Measurements from ENCODE around the gene ALPG.
"Not testable (repeated sequence)": the region's sequence is repeated elsewhere in the genome, so short reads cannot be mapped to it uniquely, and the experiment has no call there.

Gene ALPG

GRCh38 chr2:232406556-232407310 is at the start of gene ALPG:
ALPG (plus strand) TSS chr2:232406844; CDS start chr2:232406895, 51 bp downstream.
- no peak for DNase-seq (ENCODE audit: low read depth)

DNA sequence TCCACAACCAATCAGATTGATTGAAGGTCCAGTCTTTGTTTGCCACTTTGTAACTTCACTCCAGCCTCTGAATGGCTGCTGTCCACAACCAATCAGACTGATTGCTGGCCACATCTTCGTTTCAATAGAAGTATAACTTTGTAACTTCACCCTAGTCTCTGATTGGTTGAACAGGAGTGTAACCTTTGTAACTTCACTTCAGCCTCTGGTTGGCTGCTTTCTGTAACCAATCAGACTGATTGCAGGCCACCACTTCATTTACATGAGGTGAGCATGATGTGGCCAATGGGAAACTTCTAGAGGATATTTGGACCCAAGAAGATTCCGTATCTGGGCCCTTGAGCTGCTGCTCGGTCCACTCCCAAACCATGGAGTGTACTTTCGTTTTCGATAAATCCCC is 45.0 kb upstream of the ALPG start:
- no peak for DNase-seq (ENCODE audit: low read depth)

- no peak for DNase-seq (ENCODE audit: low read depth)
Observed at GRCh38 chr2:232362174-232362900, 44.3 kb upstream of the ALPG start.

GRCh38 chr2:232363064-232363783 is 43.4 kb upstream of the ALPG start:
- not testable (repeated sequence) for DNase-seq (ENCODE audit: low read depth)

- no peak for DNase-seq (ENCODE audit: low read depth)
Observed at GRCh38 chr2:232363784-232364615, 42.6 kb upstream of the ALPG start.

DNA sequence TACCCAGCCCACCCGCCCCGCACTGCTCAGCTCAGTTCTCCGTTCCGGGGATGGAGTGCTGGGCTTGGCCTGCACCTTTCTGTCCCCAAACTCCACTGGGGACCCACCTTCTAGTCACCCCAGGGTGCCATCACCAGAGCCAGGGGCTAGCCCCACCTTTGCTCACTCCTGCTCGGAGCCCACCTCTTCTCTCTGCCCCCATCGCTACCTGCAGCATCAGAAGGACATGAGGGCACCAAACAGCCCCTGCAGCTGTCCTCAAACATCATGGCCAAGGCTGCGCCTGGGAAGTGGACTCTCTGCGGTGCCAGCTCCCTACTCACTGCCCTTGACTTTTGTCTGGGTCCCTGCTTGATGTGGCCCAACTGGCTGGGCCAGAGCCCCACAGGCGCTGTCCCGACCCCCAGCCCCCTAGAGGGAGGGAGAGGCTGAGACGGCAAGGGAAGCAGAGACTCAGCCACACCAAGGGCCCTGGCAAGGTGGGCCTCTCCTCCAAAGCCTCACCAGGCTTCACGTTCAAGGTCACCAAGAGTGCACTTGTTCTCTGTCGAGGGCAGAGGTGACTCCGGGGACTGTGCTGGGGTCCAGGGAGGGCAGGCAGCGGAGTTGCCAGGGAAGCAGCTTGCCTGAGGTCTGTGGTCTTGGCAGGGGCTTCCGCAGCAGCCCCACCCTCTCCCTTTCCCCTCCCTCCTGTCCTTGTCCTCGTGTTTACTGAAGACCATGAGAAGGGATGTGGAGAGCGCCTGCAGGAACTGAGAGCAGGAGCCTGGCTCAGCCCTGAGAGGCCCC is 41.6 kb upstream of the ALPG start:
- DNase-seq (ENCODE audit: low read depth): not testable (repeated sequence)

DNA sequence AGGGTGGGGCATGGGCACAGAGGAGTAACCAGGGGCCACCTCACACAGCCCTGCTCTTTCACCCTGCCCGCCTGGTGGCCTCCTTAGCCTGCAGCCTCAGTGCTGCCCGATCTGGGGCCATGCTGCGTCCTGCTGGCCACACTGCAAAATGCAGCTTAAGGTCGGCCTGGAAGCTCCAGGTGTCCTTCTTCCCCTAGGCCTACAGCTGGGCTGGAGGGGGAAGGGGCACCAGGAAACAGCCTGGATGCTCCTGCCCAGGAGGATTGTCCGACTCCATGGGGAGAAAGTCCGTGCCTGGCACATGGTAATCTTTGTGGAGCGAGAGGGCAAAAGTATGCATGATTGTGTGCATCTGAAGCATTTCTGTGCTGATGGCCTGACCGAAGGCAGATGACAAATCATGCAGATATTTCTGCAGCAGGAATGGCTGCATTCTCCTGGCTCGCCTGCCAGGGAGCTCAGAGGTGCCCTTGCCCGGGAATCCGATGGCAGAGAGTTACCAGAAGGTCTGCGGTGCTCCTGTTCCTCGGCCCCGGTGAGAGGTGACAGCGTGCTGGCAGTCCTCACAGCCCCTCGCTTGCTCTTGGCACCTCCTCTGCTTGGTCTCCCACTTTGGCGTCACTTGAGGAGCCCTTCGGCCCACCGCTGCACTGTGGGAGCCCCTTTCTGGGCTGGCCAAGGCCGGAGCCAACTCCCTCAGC is 40.9 kb upstream of the ALPG start:
- no peak for DNase-seq (ENCODE audit: low read depth)

DNA sequence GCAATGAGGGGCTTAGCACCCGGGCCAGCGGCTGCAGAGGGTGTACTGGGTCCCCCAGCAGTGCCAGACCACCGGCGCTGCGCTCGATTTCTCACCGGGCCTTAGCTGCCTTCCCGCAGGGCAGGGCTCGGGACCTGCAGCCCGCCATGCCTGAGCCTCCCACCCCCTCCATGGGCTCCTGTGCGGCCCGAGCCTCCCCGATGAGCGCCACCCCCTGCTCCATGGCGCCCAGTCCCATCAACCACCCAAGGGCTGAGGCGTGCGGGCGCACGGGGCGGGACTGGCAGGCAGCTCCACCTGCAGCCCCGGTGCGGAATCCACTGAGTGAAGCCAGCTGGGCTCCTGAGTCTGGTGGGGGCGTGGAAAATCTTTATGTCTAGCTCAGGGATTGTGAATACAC is 40.2 kb upstream of the ALPG start:
- DNase-seq (ENCODE audit: low read depth): not testable (repeated sequence)

- DNase-seq (ENCODE audit: low read depth): no peak
Observed at GRCh38 chr2:232367016-232367415, 39.6 kb upstream of the ALPG start.

GRCh38 chr2:232367591-232368233 is 38.9 kb upstream of the ALPG start:
- no peak for DNase-seq (ENCODE audit: low read depth)

DNA sequence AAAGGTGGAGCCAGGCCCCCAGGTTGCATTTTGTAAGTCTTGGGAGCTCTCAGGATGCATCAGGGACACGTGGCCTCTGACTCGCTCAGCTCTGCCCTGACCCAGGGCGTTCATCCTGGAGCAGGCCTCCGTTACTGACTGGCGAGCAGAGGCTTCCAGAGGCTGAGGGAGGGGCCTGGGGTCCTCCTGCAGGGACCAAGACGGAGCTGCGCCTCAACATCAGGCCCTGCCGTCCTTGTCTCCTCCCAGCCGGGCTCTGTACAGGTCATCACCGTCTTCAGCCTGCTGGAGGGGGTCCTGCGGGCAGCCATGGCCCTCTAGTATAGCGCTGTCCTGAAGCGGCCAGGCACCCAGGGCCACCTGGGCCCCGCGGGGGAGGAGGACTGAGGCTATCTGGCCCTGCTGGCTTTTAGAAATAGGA is 38.3 kb upstream of the ALPG start:
- no peak for DNase-seq (ENCODE audit: low read depth)

GRCh38 chr2:232369126-232369951 is 37.3 kb upstream of the ALPG start:
- DNase-seq (ENCODE audit: low read depth): no peak

GRCh38 chr2:232370007-232370406 is 36.6 kb upstream of the ALPG start:
- DNase-seq (ENCODE audit: low read depth): not testable (repeated sequence)

- DNase-seq (ENCODE audit: low read depth): no peak
Observed at GRCh38 chr2:232372231-232373208, 34.1 kb upstream of the ALPG start.

DNA sequence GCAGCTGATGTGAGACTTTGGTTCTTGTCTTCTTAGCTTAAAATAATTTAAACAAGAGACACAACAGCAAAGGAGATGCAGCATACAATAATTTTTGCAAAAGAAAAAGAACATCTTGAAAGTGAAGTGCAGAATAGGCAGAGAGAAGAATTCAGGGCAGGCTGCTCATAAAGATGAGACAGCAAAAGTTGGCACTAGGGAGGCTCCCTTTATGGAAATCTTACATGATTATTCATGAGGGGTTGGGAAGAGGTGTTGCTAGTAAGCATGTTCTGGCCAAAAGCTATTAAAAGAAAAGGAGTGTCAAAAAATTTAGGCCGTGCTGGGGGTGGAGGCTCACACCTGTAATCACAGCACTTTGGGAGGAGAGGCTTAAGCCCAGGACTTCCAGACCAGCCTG is 32.3 kb upstream of the ALPG start:
- DNase-seq (ENCODE audit: low read depth): no peak

GRCh38 chr2:232375164-232375563 is 31.5 kb upstream of the ALPG start:
- DNase-seq (ENCODE audit: low read depth): no peak

GRCh38 chr2:232376260-232376659 is 30.4 kb upstream of the ALPG start:
- DNase-seq (ENCODE audit: low read depth): no peak

- no peak for DNase-seq (ENCODE audit: low read depth)
Observed at GRCh38 chr2:232376713-232377112, 29.9 kb upstream of the ALPG start.
